Smooth muscle cell (in vitro differentiated cells): ENCODE results near the gene RNF133. TPM values are rescaled to one million over a fixed set of nuclear protein-coding genes. Genes with fewer than 3 reads are reported as not detected.
"Not testable (repeated sequence)": the region's sequence is repeated elsewhere in the genome, so short reads cannot be mapped to it uniquely, and the experiment has no call there.

ENCODE experiments used
- DNase-seq: peaks from one replicate; lab custom pipeline; 2025; ENCODE audit not compliant: unreplicated experiment; lab: John Stamatoyannopoulos, UW
- H2AFZ ChIP-seq: fragments of 200-600 bp; sonication (generic); 2 replicates; pipeline ENCODE4 v1.6.0; 2016; ENCODE audit warnings: antibody characterized with exemption, low read depth, mild to moderate bottlenecking
- H3F3A ChIP-seq: fragments of 200-600 bp; sonication (generic); 2 replicates; pipeline ENCODE4 v1.6.0; 2017; ENCODE audit warnings: antibody characterized with exemption, low read depth
- H3K27ac ChIP-seq: fragments of 200-600 bp; sonication (generic); 2 replicates; pipeline ENCODE4 v1.5.1; 2016; ENCODE audit warnings: low read depth, mild to moderate bottlenecking
- H3K27me3 ChIP-seq: fragments of 200-600 bp; sonication (generic); 2 replicates; pipeline ENCODE4 v1.6.1; 2016; ENCODE audit warnings: low read depth, mild to moderate bottlenecking
- H3K36me3 ChIP-seq: fragments of 200-600 bp; sonication (generic); 2 replicates; pipeline ENCODE4 v1.5.1; 2016; ENCODE audit warnings: low read depth
- H3K4me1 ChIP-seq: fragments of 200-600 bp; sonication (generic); 2 replicates; pipeline ENCODE4 v1.5.1; 2016; ENCODE audit warnings: low read depth
- H3K4me2 ChIP-seq: fragments of 200-600 bp; sonication (generic); 2 replicates; pipeline ENCODE4 v1.6.0; 2016; ENCODE audit warnings: mild to moderate bottlenecking
- H3K4me3 ChIP-seq: fragments of 200-600 bp; sonication (generic); 2 replicates; pipeline ENCODE4 v1.5.1; 2016; ENCODE audit warnings: mild to moderate bottlenecking
- H3K79me2 ChIP-seq: fragments of 200-600 bp; sonication (generic); 2 replicates; pipeline ENCODE4 v1.6.0; 2016; ENCODE audit warnings: low read depth, mild to moderate bottlenecking
- H3K9ac ChIP-seq: fragments of 200-600 bp; sonication (generic); 2 replicates; pipeline ENCODE4 v1.6.0; 2016; ENCODE audit warnings: low read depth
- H3K9me3 ChIP-seq: fragments of 200-600 bp; sonication (generic); replicated peaks from 2 replicates; pipeline ENCODE4 v1.5.1; 2016; ENCODE audit warnings: low read depth
- H4K20me1 ChIP-seq: fragments of 200-600 bp; sonication (generic); 2 replicates; pipeline ENCODE4 v1.6.0; 2016; ENCODE audit warnings: low read depth
- WGBS: methylation state at CpG from one replicate; pipeline ENCODE4 v1.1.7; 2016; ENCODE audit warnings: low lambda C conversion rate; 5-methylcytosine and 5-hydroxymethylcytosine counted together
- polyA plus RNA-seq: library from polyadenylated mRNA; unstranded; fragments of >200 nt; fragmentation: Nextera tagmentation; extraction: Ambion mirVana; gene quantifications from 2 replicates; pipeline ENCODE4 v1.2.1, GENCODE V29; 2016
- total RNA-seq: library from RNA; depleted of rRNA; stranded (reverse); fragments of >200 nt; gene quantifications from 2 replicates; pipeline ENCODE4 v1.2.3, GENCODE V29; 2014
- TF ChIP-seq, protein P1 (sequence below): fragments of 200-600 bp; sonication (generic); IDR thresholded peaks from 2 replicates; pipeline ENCODE4 v1.5.1; 2017; ENCODE audit warnings: borderline replicate concordance, mild to moderate bottlenecking, antibody characterized with exemption; ENCODE audit not compliant: insufficient read depth, poor library complexity, severe bottlenecking

RNF133 gene
- total and polyA plus RNA-seq, 2 experiments from 2014 or later, result 0.36 TPM; not detected in 1

DNA sequence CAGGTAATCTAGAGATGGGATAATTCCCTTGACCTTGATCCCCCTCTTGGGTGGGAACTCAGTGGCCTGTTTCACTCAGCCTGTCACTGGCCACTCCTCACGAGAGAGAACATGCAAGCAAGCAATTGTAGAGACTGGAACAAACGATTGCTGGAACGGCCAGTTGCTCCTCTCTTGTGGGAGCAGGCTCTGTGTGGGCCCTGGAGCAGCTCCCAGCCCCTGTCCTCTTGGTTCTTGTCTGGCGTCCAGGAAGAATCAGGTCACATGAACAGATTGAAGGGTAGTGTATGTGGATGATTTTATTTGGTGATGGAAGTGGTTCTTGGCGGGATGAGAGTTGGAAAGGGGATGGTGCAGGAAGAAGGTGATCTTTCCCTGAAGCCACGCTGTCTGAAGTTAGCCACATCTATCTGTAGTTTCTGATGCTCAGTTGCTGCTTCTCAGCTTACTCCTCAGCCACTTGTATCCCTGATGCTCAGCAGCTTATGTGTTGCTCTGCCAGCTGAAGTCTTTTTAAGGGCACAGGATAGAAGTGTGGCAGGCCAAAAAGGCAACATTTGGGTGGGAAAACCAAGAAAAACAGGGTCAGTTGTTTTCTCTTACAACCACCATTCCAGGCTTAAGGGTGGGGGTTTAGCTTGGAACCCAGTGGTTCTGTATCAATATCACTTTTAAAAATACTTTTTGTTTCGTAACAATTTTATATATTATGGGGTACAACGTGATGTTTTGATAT is 15.9 kb downstream of the RNF133 start:
- TF ChIP-seq, protein P1, sequence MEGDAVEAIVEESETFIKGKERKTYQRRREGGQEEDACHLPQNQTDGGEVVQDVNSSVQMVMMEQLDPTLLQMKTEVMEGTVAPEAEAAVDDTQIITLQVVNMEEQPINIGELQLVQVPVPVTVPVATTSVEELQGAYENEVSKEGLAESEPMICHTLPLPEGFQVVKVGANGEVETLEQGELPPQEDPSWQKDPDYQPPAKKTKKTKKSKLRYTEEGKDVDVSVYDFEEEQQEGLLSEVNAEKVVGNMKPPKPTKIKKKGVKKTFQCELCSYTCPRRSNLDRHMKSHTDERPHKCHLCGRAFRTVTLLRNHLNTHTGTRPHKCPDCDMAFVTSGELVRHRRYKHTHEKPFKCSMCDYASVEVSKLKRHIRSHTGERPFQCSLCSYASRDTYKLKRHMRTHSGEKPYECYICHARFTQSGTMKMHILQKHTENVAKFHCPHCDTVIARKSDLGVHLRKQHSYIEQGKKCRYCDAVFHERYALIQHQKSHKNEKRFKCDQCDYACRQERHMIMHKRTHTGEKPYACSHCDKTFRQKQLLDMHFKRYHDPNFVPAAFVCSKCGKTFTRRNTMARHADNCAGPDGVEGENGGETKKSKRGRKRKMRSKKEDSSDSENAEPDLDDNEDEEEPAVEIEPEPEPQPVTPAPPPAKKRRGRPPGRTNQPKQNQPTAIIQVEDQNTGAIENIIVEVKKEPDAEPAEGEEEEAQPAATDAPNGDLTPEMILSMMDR, result no peak
- H3K27me3 ChIP-seq, result no peaks in the 10 kb centered on the region
- no peak overlapping the region for H3K9ac ChIP-seq
- H3K79me2 ChIP-seq, result no peaks in the 10 kb centered on the region
- 87% methylated on average over 8 of the region's 8 CpGs for WGBS
- H3F3A ChIP-seq, result no peaks in the 10 kb centered on the region
- no peak overlapping the region for H3K27ac ChIP-seq
- H2AFZ ChIP-seq, result no peak overlapping the region
- no peak overlapping the region for H3K4me3 ChIP-seq
- H3K4me1 ChIP-seq, result no peaks in the 10 kb centered on the region
- no peaks in the 10 kb centered on the region for H3K9me3 ChIP-seq
- no peaks in the 10 kb centered on the region for H4K20me1 ChIP-seq
- no peaks in the 10 kb centered on the region for H3K36me3 ChIP-seq
- no peak overlapping the region for H3K4me2 ChIP-seq
- DNase-seq, result no peak

DNA sequence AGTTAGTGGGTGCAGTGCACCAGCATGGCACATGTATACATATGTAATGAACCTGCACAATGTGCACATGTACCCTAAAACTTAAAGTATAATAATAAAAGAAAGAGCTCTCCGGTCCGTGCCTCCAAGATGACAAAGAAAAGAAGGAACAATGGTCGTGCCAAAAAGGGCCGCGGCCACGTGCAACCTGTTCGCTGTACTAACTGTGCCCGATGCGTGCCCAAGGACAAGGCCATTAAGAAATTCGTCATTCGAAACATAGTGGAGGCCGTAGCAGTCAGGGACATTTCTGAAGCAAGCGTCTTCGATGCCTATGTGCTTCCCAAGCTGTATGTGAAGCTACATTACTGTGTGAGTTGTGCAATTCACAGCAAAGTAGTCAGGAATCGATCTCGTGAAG is 17.7 kb downstream of the RNF133 start:
- DNase-seq, H3K27me3 ChIP-seq, H3K79me2 ChIP-seq, H3F3A ChIP-seq, H3K9ac ChIP-seq, H3K4me2 ChIP-seq, H3K4me1 ChIP-seq, H3K27ac ChIP-seq, H2AFZ ChIP-seq, H3K4me3 ChIP-seq, H4K20me1 ChIP-seq, H3K36me3 ChIP-seq, H3K9me3 ChIP-seq: not testable (repeated sequence)
- 97% methylated on average over 16 of the region's 16 CpGs for WGBS

DNA sequence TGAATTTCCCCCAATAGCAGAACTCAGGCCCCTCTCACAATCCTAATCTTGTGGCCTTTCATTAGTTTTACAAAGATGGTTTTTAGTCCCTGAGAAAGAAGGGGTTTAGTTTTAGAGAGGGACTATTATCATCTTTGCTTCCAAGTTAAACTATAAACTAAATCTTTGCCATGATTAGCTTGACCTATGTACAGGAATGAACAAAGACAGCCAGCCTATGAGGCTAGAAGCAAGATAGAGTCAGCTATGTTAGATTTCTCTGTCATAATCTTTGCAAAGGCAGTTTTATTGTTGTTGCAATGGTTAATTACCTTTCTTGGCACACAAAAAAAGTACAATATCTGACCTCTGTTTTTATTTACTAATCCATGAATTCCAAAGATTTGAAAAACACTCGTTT is 19.1 kb downstream of the RNF133 start:
- H3F3A ChIP-seq, result no peaks in the 10 kb centered on the region
- no peak overlapping the region for H3K27ac ChIP-seq
- no peak overlapping the region for H3K4me3 ChIP-seq
- H4K20me1 ChIP-seq, result no peaks in the 10 kb centered on the region
- DNase-seq, result no peak
- no peaks in the 10 kb centered on the region for H3K9me3 ChIP-seq
- H3K4me1 ChIP-seq, result no peaks in the 10 kb centered on the region
- H3K4me2 ChIP-seq, result no peak overlapping the region
- no peak overlapping the region for H2AFZ ChIP-seq
- TF ChIP-seq, protein P1, result no peak
- H3K79me2 ChIP-seq, result no peaks in the 10 kb centered on the region
- H3K36me3 ChIP-seq, result no peaks in the 10 kb centered on the region
- 100% methylated on average over 1 of the region's 1 CpG for WGBS
- no peaks in the 10 kb centered on the region for H3K27me3 ChIP-seq
- H3K9ac ChIP-seq, result no peak overlapping the region

DNA sequence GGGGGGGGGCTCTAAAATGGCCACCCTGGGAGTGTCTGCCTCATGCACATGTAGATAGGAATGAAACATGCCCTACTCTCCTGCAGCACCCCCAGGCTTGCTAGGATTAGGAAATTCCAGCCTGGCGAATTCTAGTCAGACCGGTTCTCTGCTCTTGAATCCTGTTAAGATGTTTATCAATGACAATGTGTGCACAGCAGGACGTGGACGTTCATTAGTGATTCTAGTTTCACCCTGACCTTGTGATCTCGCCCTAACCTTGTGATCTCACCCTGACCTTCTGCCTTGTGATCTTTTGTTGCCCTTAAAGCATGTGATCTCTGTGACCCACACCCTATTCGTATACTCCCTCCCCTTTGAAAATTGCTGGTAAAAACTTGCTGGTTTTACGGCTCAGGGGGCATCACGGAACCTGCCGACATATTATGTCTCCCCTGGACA is 19.6 kb downstream of the RNF133 start:
- H3K36me3 ChIP-seq, H3K27ac ChIP-seq, H3K4me1 ChIP-seq, H3F3A ChIP-seq, H3K4me3 ChIP-seq, DNase-seq, H3K4me2 ChIP-seq, H2AFZ ChIP-seq, H3K9me3 ChIP-seq, H3K79me2 ChIP-seq, H4K20me1 ChIP-seq, H3K9ac ChIP-seq, H3K27me3 ChIP-seq: not testable (repeated sequence)
- 50% methylated on average over 9 of the region's 9 CpGs for WGBS
